NCI-H446 (cell line): ENCODE data around the gene SLC25A22.
A peak's percentile ranks its signal among the peaks of the same experiment; 100 is the strongest.

ENCODE experiments used
- DNase-seq, 2 experiments: peaks; one replicate each; lab custom pipeline; 2025; lab: John Stamatoyannopoulos, UW

SLC25A22 gene

DNA sequence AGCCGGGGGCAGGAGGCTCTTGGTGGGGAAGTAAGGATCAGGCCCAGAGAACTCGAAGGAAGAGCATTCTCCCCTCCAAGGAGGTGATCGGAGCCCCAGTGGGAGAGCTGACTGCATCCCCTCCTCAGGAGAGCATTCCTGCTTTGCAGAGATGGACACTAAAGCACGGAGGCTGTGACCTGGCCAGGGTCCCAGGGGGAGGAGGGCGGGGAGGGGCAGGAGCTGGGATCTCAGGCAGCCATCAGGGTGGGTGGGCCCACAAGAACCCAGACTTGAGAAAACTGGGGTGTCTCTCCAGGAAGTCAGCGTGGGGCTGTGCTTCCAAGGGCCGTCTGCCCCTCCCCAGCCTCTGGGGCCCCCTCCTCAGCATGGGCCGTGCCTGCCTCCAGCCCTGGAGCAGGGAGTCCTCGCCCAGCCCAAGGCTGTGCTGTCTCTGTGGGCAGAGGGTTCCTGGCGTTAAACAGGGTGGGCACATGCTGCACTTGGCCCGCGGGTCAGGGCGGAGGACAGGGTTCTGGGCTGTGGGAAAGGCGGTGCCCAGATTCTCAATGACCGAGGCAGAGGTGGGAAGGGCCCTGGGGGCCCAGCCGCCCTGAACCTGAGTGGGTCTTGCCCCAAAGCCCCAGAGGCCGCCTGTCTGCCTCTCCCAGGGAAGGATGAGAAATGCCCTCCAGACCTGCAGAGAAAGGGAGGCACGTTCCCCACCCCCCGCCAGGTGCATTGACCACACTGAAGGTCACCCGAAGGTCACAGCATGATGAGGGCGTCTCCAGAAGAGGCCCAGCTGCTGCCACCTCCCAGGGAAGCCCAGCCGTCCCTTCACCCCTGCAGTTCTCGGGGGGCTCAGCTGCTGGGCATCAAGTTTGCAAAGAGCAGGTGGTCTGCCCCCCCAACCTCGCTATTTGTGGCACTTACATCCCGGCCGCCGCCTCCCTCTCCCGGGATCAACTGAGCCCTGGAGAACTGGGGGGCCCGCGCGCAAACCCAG, 8.8 kb downstream of the SLC25A22 start:
- DNase-seq: no peak

DNA sequence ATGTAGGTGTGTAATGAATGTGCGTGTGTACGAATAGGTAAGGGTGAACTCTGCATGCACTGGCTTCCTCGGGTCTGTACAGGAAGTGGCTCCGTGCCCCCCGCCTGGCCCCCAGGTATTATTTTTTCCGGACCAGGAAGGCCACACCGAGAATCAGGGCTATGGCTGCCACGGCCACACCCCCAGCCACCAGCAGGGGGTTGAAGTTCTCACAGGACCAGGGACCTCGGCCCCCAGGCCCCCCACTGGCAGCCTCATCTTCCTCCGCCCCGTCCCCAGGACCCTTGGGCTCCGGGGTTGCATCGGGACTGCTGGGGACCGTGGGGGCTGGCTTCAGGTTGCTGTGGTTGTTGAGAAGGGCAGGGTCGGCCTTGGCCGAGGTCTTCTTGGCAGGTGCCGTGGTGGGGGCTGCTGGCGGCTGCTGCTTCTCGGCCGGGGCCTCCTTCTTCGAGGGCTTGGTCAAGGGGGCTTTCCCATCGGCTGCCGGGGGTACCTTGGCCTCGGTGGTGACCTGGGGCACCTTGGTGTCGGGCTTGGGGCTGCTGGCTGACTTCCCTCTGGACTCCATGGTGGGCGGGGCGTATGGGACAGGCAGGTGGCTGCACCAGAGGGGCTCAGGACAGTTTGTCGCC, 10.0 kb downstream of the SLC25A22 start:
- no peak for DNase-seq

DNA sequence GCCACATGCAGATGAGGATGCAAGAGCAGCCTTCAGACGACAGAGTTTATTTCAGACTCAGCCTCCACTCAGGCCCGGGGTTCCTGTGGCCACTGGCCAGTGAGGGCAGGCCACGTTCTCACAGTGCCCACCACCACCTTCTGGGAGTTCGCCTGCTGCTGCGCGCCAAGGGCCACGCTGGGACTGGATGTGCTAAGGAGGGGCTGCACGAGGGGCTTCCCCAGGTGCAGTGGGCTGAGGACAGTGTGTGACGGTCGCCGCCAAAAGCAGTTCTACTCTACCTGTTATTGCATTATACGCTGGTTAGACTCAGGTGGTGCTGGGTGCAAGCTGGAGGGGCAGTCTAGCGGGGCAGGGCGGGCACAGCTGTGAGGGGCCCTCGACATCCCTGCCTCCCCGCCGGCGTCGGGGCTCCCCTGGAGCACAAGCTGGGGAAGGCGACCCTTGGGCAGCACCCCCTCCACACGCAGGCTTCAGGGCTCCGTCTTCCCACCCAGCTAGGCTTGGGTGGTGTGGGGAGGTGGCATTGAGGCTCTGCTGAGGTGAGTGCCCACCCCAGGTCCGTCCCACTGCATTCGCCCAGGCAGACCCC, 10.9 kb downstream of the SLC25A22 start:
- DNase-seq: no peak

DNA sequence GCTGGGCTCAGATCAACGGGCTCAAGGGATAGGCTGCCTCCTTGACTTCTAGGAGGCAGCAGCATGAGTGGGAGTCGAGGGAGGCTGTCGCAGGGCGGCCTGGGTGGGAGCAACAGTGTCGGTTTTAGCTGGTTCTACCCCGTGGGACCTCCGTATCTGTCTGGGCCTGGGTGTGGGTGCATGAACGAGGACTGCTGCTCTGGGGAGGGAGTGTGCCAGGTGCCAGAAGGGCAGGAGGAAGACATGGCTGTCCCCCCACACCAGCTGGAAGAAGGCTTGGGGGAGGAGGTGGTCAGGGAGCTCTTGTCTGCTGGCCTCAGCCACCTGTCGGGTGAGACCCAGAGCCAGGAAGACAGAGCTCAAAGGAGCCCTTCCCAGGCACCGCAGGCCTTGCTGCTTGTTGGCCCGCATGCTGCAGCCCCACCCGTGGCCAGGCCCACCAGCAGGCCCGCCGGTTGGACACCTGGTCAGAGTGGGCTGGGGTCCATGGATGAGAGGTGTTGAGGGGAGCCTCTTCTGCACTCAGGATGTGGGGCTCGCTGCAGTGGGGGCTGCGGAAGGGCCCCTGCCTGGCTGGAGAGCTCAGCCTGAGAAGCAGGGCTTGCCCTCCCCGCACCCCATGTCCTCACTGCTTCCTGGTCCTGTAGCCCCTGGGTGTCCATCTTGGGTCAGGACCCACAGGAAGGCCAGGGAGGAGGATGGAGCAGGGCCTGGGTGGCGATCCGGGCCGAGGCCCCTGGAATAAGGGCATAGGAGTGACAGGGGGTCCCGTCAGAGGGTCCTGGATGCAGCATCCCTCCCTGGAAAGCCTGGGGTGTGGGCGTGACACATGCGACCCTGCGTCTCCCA, 11.6 kb downstream of the SLC25A22 start:
- DNase-seq: no peak

DNA sequence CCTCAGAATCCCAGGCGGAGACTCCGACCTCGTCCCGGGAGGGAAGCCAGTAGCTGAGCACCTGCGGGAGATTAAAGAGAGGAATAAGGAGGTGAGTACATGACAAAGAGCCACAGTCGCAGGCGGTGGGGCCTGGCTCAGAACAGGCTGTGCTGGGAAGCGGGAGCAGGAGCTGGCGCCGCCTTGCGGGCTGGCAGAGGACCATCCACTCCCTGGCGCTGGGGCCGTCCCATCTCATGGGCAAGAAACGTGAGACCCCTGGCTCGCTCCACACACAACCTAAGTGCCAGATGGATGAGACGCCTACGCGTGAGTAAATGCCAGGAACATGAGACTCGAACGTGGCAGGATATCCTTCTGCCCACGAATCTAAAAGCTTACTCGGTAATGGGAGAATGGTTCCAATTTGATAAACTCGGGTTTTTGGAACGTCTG, 14.5 kb downstream of the SLC25A22 start:
- peak; percentile 86 to 95 for DNase-seq

DNA sequence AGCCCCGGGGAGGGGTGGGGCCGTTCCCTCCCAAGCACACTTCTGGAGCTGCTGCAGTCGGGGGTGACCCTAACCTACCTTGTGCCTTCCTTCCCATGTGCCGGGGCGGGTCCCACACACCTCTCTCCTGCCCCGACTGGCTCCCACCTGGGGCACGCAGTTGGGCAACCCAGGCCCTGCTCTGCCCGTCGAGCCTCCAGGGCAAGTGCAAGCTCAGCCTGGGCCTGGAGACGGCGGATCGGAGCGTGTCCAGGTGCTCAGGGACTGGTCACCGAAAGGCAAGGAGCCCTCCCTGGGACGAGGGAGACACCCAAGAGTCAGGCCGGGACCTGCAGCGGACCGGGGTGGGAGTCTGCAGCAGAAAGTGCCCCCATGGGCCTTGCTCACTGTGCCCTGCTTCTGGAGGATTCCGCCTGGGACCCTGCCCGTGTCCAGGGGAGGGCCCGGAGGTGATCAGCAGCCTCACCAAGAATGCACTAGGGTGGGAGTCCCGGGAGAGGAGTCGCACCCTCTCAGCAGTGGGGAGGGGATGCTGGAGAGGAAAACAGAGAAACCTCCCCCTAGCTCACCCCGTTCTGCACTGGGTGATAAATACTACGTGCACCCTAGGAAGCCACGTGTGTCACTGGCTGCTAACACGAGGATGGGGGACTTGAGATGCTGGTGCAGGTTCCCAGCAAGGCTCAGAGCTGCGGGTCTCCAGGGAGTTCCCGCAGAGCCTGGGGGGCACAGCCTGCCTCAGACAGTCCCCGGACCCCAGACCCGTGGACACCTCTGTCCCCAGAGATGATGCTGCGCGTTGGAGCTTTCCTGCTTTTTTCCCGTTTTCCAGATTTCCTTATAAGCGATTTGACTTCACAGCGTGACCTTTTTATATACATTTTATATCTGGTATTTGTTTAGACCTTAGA, 15.6 kb downstream of the SLC25A22 start:
- DNase-seq: no peak

DNA sequence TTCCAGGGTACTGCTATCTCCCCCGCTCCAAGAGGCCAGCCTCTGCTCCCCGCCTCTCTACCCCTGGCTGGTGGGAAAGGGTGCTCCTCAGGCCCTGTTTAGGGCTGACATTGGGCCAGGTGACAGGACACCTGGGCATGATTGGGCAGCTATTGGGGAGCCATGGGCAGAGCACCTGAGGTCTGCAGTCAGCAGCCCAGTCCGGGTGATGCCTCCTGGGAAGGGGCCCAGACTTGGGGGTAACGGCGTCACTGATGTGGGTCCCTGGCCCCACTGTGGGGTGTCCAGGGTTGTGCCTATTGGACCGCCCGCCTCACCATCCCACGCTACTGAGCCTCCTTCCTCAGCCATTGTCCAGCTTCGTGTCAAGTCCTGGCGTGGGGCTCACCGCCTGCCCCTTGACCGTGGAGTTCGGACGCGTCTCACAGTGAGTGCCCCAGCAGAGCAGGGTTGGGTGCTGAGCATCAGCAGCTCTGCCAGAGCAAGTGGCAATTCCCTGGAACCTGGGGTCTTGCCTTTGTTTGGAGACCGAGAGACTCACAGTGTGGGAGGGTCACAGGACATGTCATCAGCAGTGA, 18.0 kb downstream of the SLC25A22 start:
- no peak for DNase-seq

DNA sequence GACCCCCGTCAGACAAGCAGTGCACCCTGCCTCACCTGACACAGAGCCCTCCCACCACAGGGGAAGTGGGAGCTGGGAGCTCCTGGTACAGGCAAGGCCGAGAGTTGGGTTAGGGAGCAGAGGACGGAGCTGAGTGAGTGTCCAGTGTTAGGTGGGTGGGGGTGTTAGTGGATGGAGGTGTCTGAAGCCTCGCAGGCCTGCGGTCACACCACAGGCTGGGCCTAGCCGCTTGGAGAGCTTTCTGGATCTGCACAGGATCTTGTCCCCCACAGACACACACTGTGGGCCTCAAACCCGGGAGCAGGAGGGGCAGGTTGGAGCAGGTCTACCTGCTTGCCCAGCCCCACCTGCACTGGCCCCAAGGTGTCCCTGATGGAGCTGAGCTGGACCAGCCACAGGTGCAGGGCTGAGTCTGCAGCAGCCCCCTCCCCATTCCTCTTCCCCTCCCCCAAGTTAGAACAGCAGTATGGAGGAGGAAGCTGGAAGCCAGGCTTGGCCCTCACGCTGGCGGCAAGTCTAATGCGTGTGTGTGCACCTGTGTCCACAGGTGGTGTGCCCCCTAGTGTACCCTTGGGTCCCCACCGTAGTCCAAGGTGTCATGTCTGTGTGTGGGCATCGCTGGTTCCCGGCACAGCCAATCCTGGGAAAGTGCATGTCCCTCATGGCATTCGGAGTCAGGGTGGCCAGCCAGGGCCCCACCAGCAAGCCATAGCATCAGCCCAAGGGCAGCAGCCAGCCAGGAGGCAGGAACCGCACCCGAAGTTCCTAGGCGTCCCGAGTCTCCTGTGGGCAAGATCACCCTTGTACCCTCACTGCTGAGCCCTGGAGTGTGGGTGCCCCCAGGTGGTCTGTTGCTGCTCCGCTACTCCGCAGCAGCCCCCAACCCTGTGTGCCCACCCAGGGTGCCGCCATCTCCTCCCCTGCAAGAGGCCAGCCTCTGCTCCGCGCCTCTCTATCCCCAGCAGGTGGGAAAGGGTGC, 18.8 kb downstream of the SLC25A22 start:
- no peak for DNase-seq

DNA sequence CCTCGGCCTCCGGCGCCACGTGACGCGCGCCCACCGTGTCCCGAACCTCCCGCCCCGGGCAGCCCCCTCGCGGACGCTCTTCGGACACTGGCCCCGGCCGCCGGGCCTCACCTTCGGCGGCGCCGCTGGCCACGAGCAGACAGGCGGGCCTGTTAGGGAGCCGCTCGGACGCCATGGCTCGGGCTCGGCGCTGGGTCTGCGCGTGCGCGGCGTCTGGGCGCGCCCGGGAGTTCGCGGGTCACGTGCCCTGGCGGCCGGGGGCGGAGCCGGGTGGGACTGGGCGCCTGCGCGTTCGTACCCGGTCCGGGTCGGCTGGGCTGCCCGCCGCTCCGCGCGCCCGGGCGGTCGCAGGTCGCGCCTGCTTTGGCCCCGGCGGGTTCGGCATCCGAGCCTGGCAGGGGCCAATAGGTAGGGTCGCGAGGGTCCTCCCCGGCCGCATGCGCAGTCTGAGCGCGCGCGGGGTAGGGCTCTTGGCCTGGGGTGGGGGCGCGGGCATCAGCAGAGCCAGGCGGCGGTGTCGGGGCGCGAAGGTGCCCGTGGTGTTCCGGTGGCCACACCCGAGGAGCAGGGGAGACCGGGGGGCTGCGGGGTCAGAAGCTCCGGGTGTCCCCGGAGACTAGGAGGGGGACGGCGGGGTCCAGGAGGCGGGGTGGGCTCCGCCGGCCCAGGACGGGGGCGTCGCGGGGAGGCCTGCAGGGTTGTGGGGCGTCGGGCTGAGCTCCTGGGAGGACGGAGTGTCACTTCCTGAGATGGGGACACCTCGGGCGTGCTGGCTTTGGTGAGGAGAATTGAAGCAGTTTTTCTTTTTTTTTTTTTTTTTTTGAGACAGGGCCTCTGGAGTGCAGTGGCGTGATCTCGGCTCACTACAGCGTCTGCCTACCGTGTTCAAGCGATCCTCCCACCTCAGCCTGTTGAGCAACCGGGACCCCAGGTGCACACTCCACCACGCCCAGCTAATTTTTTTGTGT, 20.5 kb downstream of the SLC25A22 start, which contains the start of gene GATD1:
Gene GATD1, minus strand, starts transcription at position 200 of the 968 bp plus-strand sequence. Its CDS starts 25 bp downstream, at position 175.
- peak; percentile 78 to 95 for DNase-seq

DNA sequence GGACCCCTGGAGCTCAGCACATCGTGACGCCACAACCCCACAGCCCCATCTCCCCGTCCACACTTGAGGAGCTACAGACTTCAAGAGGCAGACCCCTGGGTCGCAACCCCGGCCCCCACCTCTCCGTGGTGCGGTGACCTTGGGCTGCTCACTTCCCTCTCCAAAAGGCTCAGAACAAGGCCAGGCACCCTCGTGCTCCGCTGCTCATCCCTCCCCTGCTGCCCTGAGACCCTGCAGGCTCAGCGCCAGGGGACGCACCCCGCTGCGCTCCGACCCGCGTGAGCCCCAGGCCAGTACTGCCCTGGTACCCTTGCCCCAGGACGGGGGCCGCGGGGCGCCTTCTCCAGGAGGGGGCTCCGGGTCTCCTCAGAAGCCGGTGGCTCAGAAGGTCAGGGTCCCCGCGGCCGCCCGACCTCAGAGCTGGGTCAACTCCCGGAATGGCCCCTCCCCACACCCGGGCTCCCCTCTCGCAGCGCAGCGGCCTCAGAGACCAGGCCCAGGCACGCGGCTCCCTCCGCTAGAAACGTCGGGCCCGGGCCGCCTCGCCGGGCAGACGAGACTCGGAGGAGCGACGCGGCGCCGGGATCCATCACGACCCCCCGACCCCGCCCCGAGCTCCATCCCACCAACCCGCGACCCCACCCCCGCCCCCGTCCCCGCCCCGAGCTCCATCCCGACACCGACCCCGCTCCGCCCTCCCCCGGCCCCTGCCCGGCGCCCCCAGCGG, 21.4 kb downstream of the SLC25A22 start:
- no peak for DNase-seq

DNA sequence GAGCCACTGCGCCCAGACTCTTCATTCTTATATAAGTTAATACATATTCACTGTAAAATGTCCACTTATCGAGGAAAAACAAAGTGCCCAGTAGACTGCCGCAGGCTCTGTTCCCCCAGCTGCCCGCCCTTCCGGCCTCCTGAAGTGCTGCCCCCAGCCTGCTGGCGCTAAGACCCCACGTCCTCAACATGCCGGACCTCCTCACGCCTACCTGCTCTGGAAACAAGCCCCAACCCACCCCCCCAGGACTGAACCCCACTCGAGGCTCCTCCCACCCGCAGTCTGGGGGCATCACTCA, 21.9 kb downstream of the SLC25A22 start:
- DNase-seq: no peak

DNA sequence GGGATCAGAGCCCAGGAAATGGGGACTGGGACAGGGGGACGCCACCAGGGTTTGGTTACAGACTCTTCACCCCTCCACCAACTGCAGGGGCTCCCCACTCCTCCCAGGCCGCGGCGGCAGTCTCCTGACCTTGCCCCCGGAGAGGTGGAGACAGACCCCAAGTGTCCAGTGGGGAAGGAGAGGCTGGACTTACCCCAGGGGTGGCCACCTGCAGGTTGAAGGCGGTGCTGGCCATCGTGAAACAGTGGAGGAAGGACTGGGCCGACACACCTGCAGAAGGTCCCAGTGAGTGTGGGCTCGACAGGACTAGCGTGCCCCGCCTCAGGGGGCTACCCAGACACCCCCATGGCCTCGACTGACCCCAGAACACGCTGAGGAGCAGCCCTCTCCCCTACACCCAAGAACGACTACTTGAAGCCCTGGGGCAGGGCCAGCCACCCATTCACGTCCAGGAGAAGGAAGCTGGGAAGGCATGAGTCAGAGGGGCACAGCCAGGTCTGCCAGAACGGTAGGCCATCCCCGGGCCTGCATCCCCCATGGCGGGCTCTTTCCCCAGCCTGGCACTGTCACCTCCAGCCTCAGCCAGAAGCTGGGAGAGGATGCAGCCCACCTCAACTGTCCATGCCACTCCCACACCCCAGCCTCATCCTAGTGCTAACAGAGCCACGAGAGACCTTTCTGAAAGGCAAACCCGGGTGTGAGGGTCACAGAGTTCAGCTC, 23.0 kb downstream of the SLC25A22 start:
- no peak for DNase-seq

DNA sequence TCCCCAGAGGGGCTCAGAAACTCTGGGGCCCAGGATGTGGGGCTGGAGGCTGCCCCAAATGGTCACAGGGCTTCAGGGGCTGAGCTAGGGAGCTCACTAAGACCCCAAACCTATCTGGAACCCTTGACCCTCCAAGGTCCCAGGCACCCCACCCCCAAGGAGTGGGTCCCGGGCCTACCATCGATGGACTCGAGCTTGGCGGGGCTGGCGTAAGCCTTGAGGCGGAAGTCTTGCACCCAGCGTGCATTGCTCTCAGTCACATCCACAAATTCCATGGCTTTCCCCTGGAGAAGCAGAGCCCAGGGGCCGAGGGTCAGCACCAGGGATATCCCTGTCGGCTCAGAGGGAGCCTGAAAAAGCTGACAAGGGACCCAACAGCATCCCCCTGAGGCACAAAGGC, 24.3 kb downstream of the SLC25A22 start:
- DNase-seq: no peak

DNA sequence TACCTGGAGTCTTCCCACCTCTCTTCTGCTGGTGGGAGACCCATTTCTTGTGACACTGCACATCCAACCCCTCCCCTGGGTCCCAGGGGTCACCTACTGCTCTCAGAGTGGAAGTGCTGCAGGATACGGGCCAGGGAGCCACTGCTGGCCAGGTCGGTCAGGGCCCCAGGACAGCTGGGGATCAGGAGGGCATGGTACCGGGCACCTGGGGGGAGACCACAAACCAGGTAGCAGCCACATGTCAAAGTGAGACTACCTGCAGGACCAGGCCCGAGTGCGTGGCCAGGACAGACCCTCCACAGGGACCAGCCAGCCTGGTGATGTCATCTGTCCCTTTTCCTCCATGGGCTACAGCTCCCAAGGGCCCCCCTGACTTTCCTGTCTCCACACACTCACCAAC, 24.7 kb downstream of the SLC25A22 start:
- no peak for DNase-seq

DNA sequence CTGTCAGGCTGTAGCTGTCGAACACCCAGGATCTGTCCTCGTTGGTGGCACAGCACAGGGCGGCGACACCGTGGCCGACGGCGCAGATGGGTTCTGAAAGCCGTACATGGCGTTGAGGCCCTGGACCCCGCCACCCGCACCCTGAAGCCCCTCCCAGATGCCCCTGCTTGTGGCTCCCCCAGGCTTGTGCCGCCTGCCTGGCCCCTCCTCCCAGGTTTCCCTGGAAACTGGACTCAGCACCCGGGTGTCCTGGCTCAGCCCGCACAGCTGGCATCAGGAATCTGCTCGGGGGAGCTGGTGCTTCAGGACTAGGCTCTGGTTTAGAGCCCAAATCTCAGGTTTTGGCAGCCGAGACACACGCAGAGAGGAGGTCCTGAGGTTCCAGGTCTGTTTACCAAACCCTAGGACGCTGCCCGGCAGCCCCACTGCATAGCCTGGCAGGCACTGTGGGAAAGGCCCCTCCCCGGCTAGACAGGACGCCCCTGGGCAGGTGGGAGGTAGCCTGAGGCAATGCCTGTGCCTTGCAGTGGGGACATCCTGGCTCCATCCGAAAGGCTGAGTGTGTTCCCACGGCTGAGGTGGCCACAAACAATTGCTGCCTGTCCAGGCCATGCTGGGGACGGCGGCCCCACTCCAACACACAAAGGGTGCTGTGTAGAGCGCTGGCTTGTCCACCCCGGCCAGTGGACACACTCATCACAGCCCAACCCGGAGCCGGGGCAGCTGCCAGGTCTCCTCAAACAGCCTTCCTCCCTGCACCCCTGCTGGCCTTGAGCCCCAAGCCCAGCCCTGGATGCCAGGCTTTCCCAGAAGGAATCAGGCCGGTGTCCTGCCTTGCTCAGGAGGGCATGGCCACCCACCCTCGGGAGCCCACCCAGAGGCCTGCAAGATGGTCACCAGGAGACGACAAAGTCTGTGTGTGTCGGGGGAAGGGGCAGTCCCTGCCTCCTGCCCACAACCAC, 25.4 kb downstream of the SLC25A22 start:
- no peak for DNase-seq
